ENCODE data around the gene PRAMEF6.
"Not testable (repeated sequence)": the region's sequence is repeated elsewhere in the genome, so short reads cannot be mapped to it uniquely, and the experiment has no call there.

Gene PRAMEF6

DNA sequence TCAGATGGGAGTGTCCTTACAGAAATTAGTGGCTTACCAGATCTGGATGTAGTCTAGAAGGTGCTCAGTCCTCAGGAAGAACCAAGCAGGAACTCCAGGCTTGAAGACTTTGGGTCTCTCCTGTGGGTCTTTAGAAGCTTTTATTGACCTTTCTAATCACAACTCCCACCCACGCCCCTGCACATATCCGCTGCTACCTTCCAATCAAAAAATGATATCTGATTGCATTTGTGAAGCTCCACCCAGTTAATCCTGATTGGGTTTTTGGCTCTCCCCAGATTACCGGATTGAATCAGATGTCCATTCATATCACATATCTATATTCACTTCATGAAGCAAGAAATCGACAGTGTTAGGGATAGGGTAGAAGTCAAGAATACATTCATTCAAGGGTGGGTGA lies at the start of gene PRAMEF6:
PRAMEF6 (minus strand) TSS at position 101 of the 400 bp plus-strand sequence. CDS start 5,062 bp downstream, outside the sequence.
- not testable (repeated sequence) for DNase-seq (ENCODE audit: low spot score)

DNA sequence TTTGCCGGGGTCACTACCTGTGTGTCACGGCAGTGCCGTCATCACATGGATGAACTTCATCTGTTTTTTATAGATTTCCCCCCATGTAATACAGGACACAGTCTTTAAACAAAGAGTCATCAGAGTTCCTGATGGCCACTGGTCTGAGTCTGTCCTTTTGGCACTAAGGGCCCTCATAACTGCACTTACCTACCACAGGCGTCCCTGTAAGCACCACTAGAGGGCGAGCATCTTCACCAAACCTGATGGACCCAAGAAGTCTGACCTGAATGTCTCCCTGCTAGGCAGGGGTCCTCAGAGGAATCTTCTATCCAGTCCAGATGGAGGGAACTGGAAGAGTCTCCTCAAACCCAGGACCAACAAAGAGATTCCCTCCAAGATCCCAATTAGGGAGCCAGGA lies 23.0 kb downstream of the PRAMEF6 start:
- not testable (repeated sequence) for DNase-seq (ENCODE audit: low spot score)

DNA sequence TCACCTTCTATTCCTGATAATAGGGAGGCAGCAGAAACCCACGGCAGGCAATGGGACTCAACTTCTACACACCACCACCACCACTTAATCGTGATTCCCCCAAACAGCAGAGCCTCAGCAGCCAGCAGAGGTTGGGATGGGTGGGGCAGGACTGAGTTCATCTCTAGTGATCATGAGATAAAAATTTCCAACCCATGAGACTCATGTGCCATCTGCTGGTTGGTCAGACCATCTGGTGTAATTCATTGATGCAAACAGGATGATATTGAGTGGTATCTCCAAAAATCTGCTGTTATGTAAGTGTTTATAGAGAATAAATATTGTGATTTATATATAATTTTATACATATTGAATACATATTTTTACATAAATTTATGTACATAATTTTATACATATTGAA lies 25.6 kb downstream of the PRAMEF6 start:
- DNase-seq (ENCODE audit: low spot score) = not testable (repeated sequence)

- not testable (repeated sequence) for DNase-seq (ENCODE audit: low spot score)
Observed at GRCh38 chr1:12916310-12916709, 31.1 kb downstream of the PRAMEF6 start, which contains the start of gene PRAMEF7. TSS of gene PRAMEF7 (plus strand) at chr1:12916610. CDS start at chr1:12917693, 1,083 bp downstream.

DNA sequence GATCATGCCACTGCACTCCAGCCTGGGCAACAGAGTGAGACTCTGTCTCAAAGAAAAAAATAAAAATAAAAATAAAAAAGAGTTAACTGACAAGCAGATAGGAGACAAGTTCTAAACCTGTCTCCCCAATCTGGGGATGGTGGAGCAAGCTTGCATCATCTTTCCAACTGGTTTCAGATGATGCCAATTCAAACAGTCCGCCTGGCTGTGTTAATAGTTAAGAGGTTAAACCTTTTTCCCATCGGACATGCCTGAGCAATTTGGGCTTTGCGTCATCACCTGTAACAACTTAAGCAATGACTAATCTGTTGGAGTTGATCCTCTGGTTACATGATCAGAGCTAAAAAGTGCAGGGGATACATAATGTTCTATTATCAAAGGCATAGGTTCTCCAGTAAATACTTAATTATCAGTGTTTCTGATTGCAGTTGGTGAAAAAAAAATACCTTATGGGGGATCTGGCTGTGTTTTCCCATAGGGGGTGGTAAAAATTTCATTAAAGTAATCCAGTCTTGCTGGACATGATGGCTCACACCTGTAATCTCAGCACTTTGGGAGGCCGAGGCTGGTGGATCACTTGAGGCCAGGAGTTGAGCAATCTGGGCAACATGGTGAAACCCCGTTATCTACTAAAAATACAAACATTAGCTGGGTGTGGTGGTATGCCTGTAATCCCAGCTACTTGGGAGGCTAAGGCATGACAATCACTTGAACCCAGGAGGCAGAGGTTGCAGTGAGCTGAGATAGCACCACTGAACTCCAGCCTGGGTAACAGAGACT lies 43.4 kb downstream of the PRAMEF6 start:
- DNase-seq (ENCODE audit: low spot score) = not testable (repeated sequence)

DNA sequence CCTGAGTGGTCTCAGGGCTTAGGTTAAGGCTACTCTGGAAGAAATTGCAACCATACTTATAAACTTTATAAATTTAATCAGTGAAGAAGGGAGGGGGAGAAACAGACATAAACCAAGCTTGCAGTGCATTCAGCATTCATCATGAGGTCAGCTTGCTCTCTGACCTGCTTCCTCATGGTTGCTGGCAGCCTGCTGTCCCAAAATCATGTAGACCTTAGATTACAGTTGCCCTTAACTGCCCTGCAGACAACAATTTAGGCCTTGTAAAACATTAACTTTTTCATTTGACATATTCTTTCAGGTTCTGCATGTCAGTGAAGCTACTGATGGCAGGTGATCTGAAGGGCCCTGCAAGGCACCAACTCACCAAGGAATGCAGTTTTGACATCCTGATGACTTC lies 48.2 kb downstream of the PRAMEF6 start:
- not testable (repeated sequence) for DNase-seq (ENCODE audit: low spot score)

DNA sequence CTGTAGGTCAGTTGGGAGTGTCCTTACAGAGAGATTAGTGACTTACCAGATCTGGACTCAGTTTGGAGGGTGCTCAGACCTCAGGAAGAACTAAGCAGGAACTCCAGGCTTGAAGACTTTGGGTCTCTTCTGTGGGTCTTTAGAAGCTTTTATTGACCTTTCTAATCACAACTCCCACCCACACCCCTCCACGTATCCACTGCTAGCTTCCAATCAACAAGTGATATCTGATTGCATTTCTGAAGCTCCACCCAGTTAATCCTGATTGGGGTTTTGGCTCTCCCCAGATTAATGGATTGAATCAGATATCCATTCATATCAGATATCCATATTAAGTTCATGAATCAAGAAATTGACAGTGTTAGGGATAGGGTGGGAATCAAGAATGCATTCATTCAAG lies 49.2 kb downstream of the PRAMEF6 start, which contains the start of gene PRAMEF10:
PRAMEF10 (minus strand) TSS at position 101 of the 400 bp plus-strand sequence. CDS start 2,423 bp downstream, outside the sequence.
- not testable (repeated sequence) for DNase-seq (ENCODE audit: low spot score)

Data from HuH-7.5 (cell line).